GM06990 (cell line): ENCODE measurements around the gene SCN5A.

Experiments
- DNase-seq: peaks from one replicate; pipeline ENCODE4 v3.0.0-alpha.2; 2011; ENCODE audit not compliant: insufficient read length; ENCODE audit errors: extremely low read depth
- H3K27me3 ChIP-seq: replicated peaks from 2 replicates; pipeline ENCODE4 v1.6.0; 2011; ENCODE audit warnings: low read length; ENCODE audit not compliant: control insufficient read depth, insufficient read depth
- H3K36me3 ChIP-seq: 2 replicates; pipeline ENCODE4 v1.5.1; 2011; ENCODE audit warnings: low read length; ENCODE audit not compliant: control insufficient read depth, insufficient read depth
- H3K4me3 ChIP-seq: replicated peaks from 2 replicates; pipeline ENCODE4 v1.5.1; 2011; ENCODE audit warnings: low read depth, mild to moderate bottlenecking, control low read depth, low read length
- CTCF ChIP-seq: IDR thresholded peaks from 2 replicates; pipeline ENCODE4 v1.5.1; 2011; ENCODE audit warnings: low read length, control low read depth, mild to moderate bottlenecking, inconsistent platforms; ENCODE audit not compliant: insufficient read depth, poor library complexity, severe bottlenecking

The SCN5A gene

GRCh38 chr3:38558864-38559263 is 90.6 kb downstream of the SCN5A start:
- Histone ChIP-seq H3K27me3 (0 out of 2 replicates have a peak, but pooled peaks cover 1% of the 10 kb centered on the region), H3K4me3 (no peak overlapping the region), H3K36me3 (no peaks in the 10 kb centered on the region)
- DNase-seq: no peak
- no peak for TF ChIP-seq CTCF

GRCh38 chr3:38556640-38557358 is 92.7 kb downstream of the SCN5A start:
- peaks cover 1% of the 10 kb centered on the region; the same call in 1 of the 2 replicates for H3K27me3 ChIP-seq
- no peak for DNase-seq
- no peak overlapping the region for H3K4me3 ChIP-seq
- H3K36me3 ChIP-seq: no peaks in the 10 kb centered on the region
- TF ChIP-seq CTCF: no peak

GRCh38 chr3:38555926-38556325 is 93.6 kb downstream of the SCN5A start:
- TF ChIP-seq CTCF: no peak
- Histone ChIP-seq H3K27me3 (peaks cover 1% of the 10 kb centered on the region; the same call in 1 of the 2 replicates), H3K36me3 (no peaks in the 10 kb centered on the region), H3K4me3 (no peak overlapping the region)
- no peak for DNase-seq

GRCh38 chr3:38555149-38555840 is 94.2 kb downstream of the SCN5A start:
- no peak for TF ChIP-seq CTCF
- H3K27me3 ChIP-seq: peaks cover 1% of the 10 kb centered on the region; the same call in 1 of the 2 replicates
- DNase-seq: no peak
- no peaks in the 10 kb centered on the region for H3K36me3 ChIP-seq
- H3K4me3 ChIP-seq: no peak overlapping the region

- peaks cover 1% of the 10 kb centered on the region; the same call in 1 of the 2 replicates for H3K27me3 ChIP-seq
- DNase-seq: no peak
- no peak overlapping the region for H3K4me3 ChIP-seq
- no peak for TF ChIP-seq CTCF
- H3K36me3 ChIP-seq: no peaks in the 10 kb centered on the region
These were observed 95.2 kb downstream of the SCN5A start for GRCh38 chr3:38554127-38554827.
